Cardiac fibroblast (primary cell): ENCODE measurements around the gene CCDC91.

Experiments
- DNase-seq, 2 donors: peaks; one replicate each; pipeline versions ENCODE4 v3.0.0 to v3.0.0-alpha.2; 2010; ENCODE audit warnings: low read depth in 2 of 2
- H3K4me3 ChIP-seq, 2 donors: replicated peaks in 1 of 2; 1 replicate in 1 of 2; 2 replicates in 1 of 2; pipeline ENCODE4 v1.5.1; 2011; ENCODE audit warnings: low read depth in 2 of 2, low read length in 2 of 2, mild to moderate bottlenecking in 2 of 2, moderate library complexity in 1 of 2
- CTCF ChIP-seq: IDR thresholded peaks from one replicate; pipeline ENCODE4 v1.5.1; 2011; ENCODE audit warnings: low read depth, mild to moderate bottlenecking, low read length, inconsistent platforms

Gene CCDC91

GRCh38 chr12:28171356-28172060 lies 18.7 kb upstream of the CCDC91 start:
- DNase-seq: peak in 1 of 2 donors; percentile 33
- no peak overlapping the region for H3K4me3 ChIP-seq
- TF ChIP-seq CTCF: no peak

GRCh38 chr12:28172434-28173030 lies 17.7 kb upstream of the CCDC91 start:
- no peak overlapping the region for H3K4me3 ChIP-seq
- DNase-seq: peak; percentile 81 to 82
- TF ChIP-seq CTCF: peak; percentile 78

- H3K4me3 ChIP-seq: no peak overlapping the region
- TF ChIP-seq CTCF: no peak
- no peak for DNase-seq
Measured at GRCh38 chr12:28173440-28173839, 16.8 kb upstream of the CCDC91 start.

GRCh38 chr12:28175098-28175589 lies 15.1 kb upstream of the CCDC91 start:
- TF ChIP-seq CTCF: no peak

GRCh38 chr12:28176295-28176694 lies 14.0 kb upstream of the CCDC91 start:
- DNase-seq: no peak

More at GRCh38 chr12:28175098-28175589, 15.1 kb upstream of the CCDC91 start:
- no peak for DNase-seq
- no peak overlapping the region for H3K4me3 ChIP-seq

GRCh38 chr12:28177461-28177860 lies 12.8 kb upstream of the CCDC91 start:
- no peak overlapping the region for H3K4me3 ChIP-seq
- TF ChIP-seq CTCF: no peak
- DNase-seq: no peak

More at GRCh38 chr12:28176295-28176694, 14.0 kb upstream of the CCDC91 start:
- no peak overlapping the region for H3K4me3 ChIP-seq
- TF ChIP-seq CTCF: no peak
